HEK293T (cell line): ENCODE data around the gene RAD51C.
"Not testable (repeated sequence)": the region's sequence is repeated elsewhere in the genome, so short reads cannot be mapped to it uniquely, and the experiment has no call there.

Source experiments
- CTCF ChIA-PET: fragments of 350-600 bp; formaldehyde crosslinking; extraction: SDS; loops from one replicate; lab custom pipeline; 2021; ENCODE audit warnings: antibody characterized with exemption, inconsistent platforms; lab: Yijun Ruan, JAX
- POLR2A ChIA-PET: fragments of 350-600 bp; formaldehyde crosslinking; extraction: SDS; loops from one replicate; lab custom pipeline; 2020; ENCODE audit warnings: antibody characterized with exemption, inconsistent platforms; lab: Yijun Ruan, JAX
- DNase-seq: peaks from one replicate; pipeline ENCODE4 v3.0.0; 2012; ENCODE audit warnings: mixed read lengths; ENCODE audit errors: extremely low spot score
- ARNT ChIP-seq: fragments of 450-650 bp; IDR thresholded peaks from 2 replicates; pipeline ENCODE4 v1.6.1; 2017; ENCODE audit warnings: mild to moderate bottlenecking
- BHLHE40 ChIP-seq: fragments of 450-650 bp; IDR thresholded peaks from 2 replicates; pipeline ENCODE4 v1.6.1; 2016; ENCODE audit warnings: mild to moderate bottlenecking, moderate library complexity, borderline replicate concordance
- CTBP1 ChIP-seq: fragments of 450-650 bp; IDR thresholded peaks from 2 replicates; pipeline ENCODE4 v1.6.1; 2016; ENCODE audit warnings: borderline replicate concordance
- ELF4 ChIP-seq: fragments of 450-650 bp; IDR thresholded peaks from 2 replicates; pipeline ENCODE4 v1.6.1; 2017; ENCODE audit warnings: antibody characterized with exemption
- FOXA1 ChIP-seq: fragments of 450-650 bp; IDR thresholded peaks from 2 replicates; pipeline ENCODE4 v1.6.1; 2016; ENCODE audit warnings: mild to moderate bottlenecking
- FOXK2 ChIP-seq: fragments of 450-650 bp; IDR thresholded peaks from 2 replicates; pipeline ENCODE4 v1.6.1; 2016; ENCODE audit warnings: mild to moderate bottlenecking
- FOXM1 ChIP-seq: fragments of 450-650 bp; IDR thresholded peaks from 2 replicates; pipeline ENCODE4 v1.6.1; 2017; ENCODE audit warnings: mild to moderate bottlenecking, borderline replicate concordance
- HDGF ChIP-seq: fragments of 450-650 bp; IDR thresholded peaks from 2 replicates; pipeline ENCODE4 v1.6.1; 2017; ENCODE audit warnings: antibody characterized with exemption, borderline replicate concordance
- L3MBTL2 ChIP-seq: fragments of 450-650 bp; conservative IDR thresholded peaks from 2 replicates; pipeline ENCODE4 v1.6.1; 2016; ENCODE audit warnings: mild to moderate bottlenecking
- LEF1 ChIP-seq: fragments of 450-650 bp; IDR thresholded peaks from 2 replicates; pipeline ENCODE4 v1.6.1; 2017; ENCODE audit warnings: mild to moderate bottlenecking, borderline replicate concordance
- NFRKB ChIP-seq: fragments of 450-650 bp; IDR thresholded peaks from 2 replicates; pipeline ENCODE4 v1.6.1; 2016; ENCODE audit warnings: mild to moderate bottlenecking, moderate library complexity
- PKNOX1 ChIP-seq: fragments of 450-650 bp; IDR thresholded peaks from 2 replicates; pipeline ENCODE4 v1.6.1; 2016
- SP1 ChIP-seq: fragments of 450-650 bp; IDR thresholded peaks from 2 replicates; pipeline ENCODE4 v1.6.1; 2017
- SUZ12 ChIP-seq: fragments of 450-650 bp; IDR thresholded peaks from 2 replicates; pipeline ENCODE4 v1.6.1; 2016; ENCODE audit warnings: mild to moderate bottlenecking
- TARDBP ChIP-seq: fragments of 450-650 bp; IDR thresholded peaks from 2 replicates; pipeline ENCODE4 v1.6.1; 2016
- ZNF384 ChIP-seq: fragments of 450-650 bp; IDR thresholded peaks from 2 replicates; pipeline ENCODE4 v1.6.1; 2016

RAD51C gene

GRCh38 chr17:58680038-58680369, 12.4 kb upstream of the RAD51C start:
- CTCF ChIA-PET = no interaction called here
- DNase-seq = no peak
- TF ChIP-seq FOXA1 (no peak), ZNF384 (no peak), HDGF (no peak), CTBP1 (no peak), SP1 (no peak)
- POLR2A ChIA-PET = interaction anchor here (1.5 to 3.4 kb wide), 6 partner anchors 9 to 92 kb away, joined by 5 to 30 read pairs (median 13); partner anchors contain the start of genes RAD51C and TEX14

GRCh38 chr17:58684003-58684402, 8.4 kb upstream of the RAD51C start:
- TF ChIP-seq BHLHE40 (no peak), L3MBTL2 (no peak), HDGF (no peak), FOXA1 (no peak), LEF1 (no peak)
- ChIA-PET POLR2A (interaction anchor here (0.9 to 1.9 kb wide), 2 partner anchors 9 to 53 kb away, joined by 3 to 9 read pairs; partner anchors contain the start of genes RAD51C and TEX14), CTCF (interaction anchor here (0.6 kb wide), 2 partner anchors 95 to 119 kb away, joined by 3 read pairs; no protein-coding TSS in a partner anchor)
- DNase-seq = no peak

GRCh38 chr17:58684462-58684861, 7.9 kb upstream of the RAD51C start:
- POLR2A ChIA-PET = interaction anchor here (0.9 to 1.9 kb wide), 2 partner anchors 8 to 53 kb away, joined by 3 to 9 read pairs; partner anchors contain the start of genes RAD51C and TEX14
- CTCF ChIA-PET, DNase-seq: not testable (repeated sequence)

GRCh38 chr17:58686980-58687379, 5.4 kb upstream of the RAD51C start:
- ChIA-PET POLR2A (interaction anchor here (2.0 to 4.4 kb wide), 2 partner anchors 7 to 55 kb away, joined by 11 to 14 read pairs; no protein-coding TSS in a partner anchor), CTCF (no interaction called here)
- no peak for DNase-seq
- TF ChIP-seq NFRKB = no peak
- TF ChIP-seq FOXA1 = no peak
- TF ChIP-seq L3MBTL2 = no peak
- TF ChIP-seq SUZ12 = no peak

- ChIA-PET CTCF (no interaction called here), POLR2A (interaction anchor here (2.0 to 4.4 kb wide), 2 partner anchors 9 to 57 kb away, joined by 11 to 14 read pairs; no protein-coding TSS in a partner anchor)
- no peak for DNase-seq
- TF ChIP-seq TARDBP = no peak
- no peak for TF ChIP-seq ELF4
- no peak for TF ChIP-seq SUZ12
- TF ChIP-seq NFRKB = no peak
- no peak for TF ChIP-seq PKNOX1
- TF ChIP-seq L3MBTL2 = no peak
- no peak for TF ChIP-seq FOXA1
- no peak for TF ChIP-seq CTBP1
- no peak for TF ChIP-seq FOXM1
- no peak for TF ChIP-seq BHLHE40
- no peak for TF ChIP-seq ZNF384
- TF ChIP-seq FOXK2 = no peak
Measured at GRCh38 chr17:58688521-58688920, 3.9 kb upstream of the RAD51C start.

- CTCF ChIA-PET = interaction anchor here (0.7 kb wide), 1 partner anchor 273 kb away, joined by 3 read pairs; the partner anchor contains the start of gene RNF43
- DNase-seq = not testable (repeated sequence)
- POLR2A ChIA-PET = interaction anchor here (0.9 to 4.4 kb wide), 3 partner anchors 8 to 58 kb away, joined by 3 to 14 read pairs (median 4); no protein-coding TSS in a partner anchor
Measured at GRCh38 chr17:58690033-58690432, 2.4 kb upstream of the RAD51C start.

- POLR2A ChIA-PET = interaction anchor here (1.1 to 3.5 kb wide), 17 partner anchors 8 to 275 kb away, joined by 3 to 59 read pairs (median 5); partner anchors contain the start of genes MTMR4 and PPM1E
- CTCF ChIA-PET = no interaction called here
- TF ChIP-seq PKNOX1 (no peak), ZNF384 (no peak), SP1 (no peak), TARDBP (no peak), L3MBTL2 (no peak), HDGF (no peak), NFRKB (no peak), SUZ12 (no peak), LEF1 (no peak), FOXA1 (no peak), ARNT (no peak), ELF4 (no peak), FOXK2 (no peak), CTBP1 (no peak), BHLHE40 (no peak), FOXM1 (no peak)
- DNase-seq = no peak
Measured at GRCh38 chr17:58691701-58692238, 632 bp upstream of the RAD51C start, which contains the start of gene TEX14. Gene TEX14 (minus strand): TSS chr17:58692045. CDS start chr17:58652001, 40,044 bp downstream.

GRCh38 chr17:58693208-58693607, 806 bp downstream of the RAD51C start:
- TF ChIP-seq FOXA1 (no peak), ARNT (no peak), CTBP1 (no peak), BHLHE40 (no peak), PKNOX1 (no peak), ZNF384 (no peak), NFRKB (no peak), L3MBTL2 (no peak), SP1 (no peak), LEF1 (no peak), ELF4 (no peak), FOXK2 (no peak), HDGF (no peak)
- CTCF ChIA-PET = interaction anchor here (0.5 to 1.4 kb wide), 2 partner anchors 26 to 105 kb away, joined by 3 to 6 read pairs; no protein-coding TSS in a partner anchor
- POLR2A ChIA-PET = interaction anchor here (0.6 to 3.5 kb wide), 28 partner anchors 8 to 462 kb away, joined by 3 to 59 read pairs (median 4); partner anchors contain the start of genes PPM1E, PRR11 and SKA2
- DNase-seq = no peak
